Measurements from ENCODE around the gene ADSS1.

The ADSS1 gene

GRCh38 chr14:104700225-104700651 is 23.8 kb upstream of the ADSS1 start:
- no peak for DNase-seq (ENCODE audit: low read depth, low spot score)

GRCh38 chr14:104700747-104701217 is 23.2 kb upstream of the ADSS1 start:
- no peak for DNase-seq (ENCODE audit: low read depth, low spot score)

DNA sequence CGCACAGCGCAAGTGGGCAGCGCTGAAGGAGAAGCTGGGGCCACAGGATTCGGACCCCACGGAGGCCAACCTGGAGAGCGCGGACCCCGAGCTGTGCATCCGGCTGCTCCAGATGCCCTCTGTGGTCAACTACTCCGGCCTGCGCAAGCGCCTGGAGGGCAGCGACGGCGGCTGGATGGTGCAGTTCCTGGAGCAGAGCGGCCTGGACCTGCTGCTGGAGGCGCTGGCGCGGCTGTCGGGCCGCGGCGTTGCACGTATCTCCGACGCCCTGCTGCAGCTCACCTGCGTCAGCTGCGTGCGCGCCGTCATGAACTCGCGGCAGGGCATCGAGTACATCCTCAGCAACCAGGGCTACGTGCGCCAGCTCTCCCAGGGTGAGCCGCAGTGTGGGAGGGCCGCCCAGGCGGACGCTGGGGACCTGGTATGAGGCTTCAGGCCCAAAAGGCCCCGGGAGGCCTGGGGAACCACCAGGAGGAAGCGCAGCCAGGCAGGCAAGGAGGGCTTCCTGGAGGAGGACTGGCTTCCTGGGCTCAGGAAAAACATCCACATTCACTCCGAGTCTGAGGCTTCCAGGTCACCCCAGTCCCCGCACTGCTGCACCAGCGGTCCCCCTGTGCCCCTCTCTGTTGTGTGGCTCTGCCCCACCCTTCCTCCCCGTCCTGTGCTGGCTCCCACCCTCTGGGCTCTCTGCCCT is 22.5 kb upstream of the ADSS1 start:
- DNase-seq (ENCODE audit: low read depth, low spot score): no peak

GRCh38 chr14:104702106-104702505 is 21.9 kb upstream of the ADSS1 start:
- DNase-seq (ENCODE audit: low read depth, low spot score): no peak

- DNase-seq (ENCODE audit: low read depth, low spot score): no peak
Measured at GRCh38 chr14:104702673-104703072, 21.4 kb upstream of the ADSS1 start.

- no peak for DNase-seq (ENCODE audit: low read depth, low spot score)
Measured at GRCh38 chr14:104703269-104703668, 20.8 kb upstream of the ADSS1 start.

GRCh38 chr14:104704252-104704651 is 19.8 kb upstream of the ADSS1 start:
- no peak for DNase-seq (ENCODE audit: low read depth, low spot score)

DNA sequence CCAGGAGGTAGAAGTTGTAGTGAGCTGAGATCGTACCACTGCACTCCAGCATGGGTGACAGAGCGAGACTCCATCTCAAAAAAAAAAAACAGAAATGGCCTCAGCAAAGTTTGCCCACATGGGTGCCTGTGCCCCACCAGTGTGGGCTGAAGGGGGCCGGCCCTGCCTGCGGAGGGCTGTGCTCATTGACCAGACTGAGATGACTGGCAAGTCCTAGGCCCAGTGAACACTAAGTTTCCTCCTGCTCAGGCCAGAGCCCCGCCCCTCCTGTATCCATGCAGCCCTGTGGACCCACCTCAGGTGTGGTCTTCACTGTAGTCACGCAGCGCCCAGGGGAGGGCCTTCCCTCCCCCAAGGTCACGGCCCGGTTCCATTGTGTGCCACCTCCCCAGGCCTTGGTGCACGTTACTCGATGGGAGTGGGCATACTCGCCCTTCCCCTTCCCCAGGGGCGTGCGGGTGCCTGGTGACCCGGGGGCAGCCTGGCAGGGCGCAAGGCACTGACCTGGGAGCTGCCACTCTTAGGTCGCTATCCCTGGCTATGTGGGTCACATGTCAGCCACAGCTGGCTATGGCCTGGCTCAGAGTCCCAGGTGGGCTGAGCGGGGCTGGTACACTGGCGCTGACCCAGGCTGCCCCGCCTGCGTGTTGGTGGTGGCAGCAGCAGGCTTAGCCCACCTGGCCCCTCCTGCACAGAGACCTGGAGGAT is 18.5 kb upstream of the ADSS1 start:
- DNase-seq (ENCODE audit: low read depth, low spot score): no peak

DNA sequence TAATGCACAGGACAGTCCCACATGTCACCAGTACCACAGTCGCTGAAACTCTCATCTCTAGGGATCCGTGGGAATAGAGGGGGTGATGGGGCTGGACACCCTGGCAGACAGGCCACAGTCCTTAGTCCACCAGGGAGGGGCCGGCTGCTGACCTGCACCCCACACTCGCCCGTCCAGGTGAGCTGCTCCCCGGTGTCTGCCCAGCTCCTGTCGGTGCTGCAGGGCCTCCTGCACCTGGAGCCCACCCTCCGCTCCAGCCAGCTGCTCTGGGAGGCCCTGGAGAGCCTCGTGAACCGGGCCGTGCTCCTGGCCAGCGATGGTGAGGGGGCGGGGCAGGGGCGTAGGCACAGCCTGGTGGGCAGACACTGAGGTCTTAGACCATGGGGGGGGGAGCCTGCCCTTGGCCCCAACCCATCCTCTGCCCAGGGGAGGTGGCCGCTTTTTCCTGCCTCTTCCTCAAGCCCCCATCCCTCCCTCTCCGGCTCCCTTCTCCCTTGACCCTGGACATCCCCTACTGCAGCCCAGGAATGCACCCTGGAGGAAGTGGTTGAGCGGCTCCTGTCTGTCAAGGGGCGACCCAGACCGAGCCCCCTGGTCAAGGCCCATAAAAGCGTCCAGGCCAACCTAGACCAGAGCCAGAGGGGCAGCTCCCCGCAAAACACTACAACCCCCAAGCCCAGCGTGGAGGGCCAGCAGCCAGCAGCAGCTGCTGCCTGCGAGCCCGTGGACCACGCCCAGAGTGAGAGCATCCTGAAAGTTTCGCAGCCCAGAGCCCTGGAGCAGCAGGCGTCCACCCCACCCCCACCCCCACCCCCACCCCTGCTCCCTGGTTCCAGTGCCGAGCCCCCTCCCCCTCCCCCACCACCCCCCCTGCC is 17.1 kb upstream of the ADSS1 start:
- no peak for DNase-seq (ENCODE audit: low read depth, low spot score)

DNA sequence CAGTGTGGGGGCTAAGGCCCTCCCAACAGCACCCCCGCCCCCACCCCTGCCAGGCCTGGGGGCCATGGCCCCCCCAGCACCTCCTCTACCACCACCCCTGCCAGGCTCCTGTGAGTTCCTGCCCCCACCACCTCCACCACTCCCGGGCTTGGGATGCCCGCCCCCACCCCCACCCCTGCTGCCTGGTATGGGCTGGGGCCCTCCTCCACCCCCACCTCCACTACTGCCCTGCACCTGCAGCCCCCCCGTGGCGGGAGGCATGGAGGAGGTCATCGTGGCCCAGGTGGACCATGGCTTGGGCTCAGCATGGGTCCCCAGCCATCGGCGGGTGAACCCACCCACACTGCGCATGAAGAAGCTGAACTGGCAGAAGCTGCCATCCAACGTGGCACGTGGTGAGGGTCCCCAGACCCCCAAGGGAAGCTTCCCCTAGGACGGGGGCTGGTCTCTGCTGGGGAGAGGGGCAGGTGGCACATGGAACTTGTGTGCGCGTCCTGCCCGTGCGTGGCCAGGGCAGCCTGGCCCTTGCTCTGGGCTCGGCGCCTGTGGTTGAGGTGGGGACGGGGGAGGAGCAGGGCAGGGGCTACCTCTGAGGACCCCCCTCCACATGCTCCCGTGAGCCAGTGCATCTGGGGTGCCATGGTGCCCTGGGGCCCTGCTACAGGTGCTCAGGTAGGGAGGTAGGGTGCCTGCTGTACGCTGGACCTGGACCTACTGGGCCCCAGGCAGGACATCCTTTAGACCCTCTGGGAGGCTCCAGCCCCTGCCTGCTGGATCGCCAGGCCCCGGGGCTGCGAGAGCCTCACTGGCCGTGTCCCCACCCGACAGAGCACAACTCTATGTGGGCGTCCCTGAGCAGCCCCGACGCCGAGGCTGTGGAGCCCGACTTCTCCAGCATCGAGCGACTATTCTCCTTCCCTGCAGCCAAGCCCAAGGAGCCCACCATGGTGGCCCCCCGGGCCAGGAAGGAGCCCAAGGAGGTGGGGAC is 16.1 kb upstream of the ADSS1 start:
- no peak for DNase-seq (ENCODE audit: low read depth, low spot score)

- no peak for DNase-seq (ENCODE audit: low read depth, low spot score)
Measured at GRCh38 chr14:104708606-104709268, 15.3 kb upstream of the ADSS1 start.

GRCh38 chr14:104709387-104710039 is 14.5 kb upstream of the ADSS1 start:
- DNase-seq (ENCODE audit: low read depth, low spot score): no peak

DNA sequence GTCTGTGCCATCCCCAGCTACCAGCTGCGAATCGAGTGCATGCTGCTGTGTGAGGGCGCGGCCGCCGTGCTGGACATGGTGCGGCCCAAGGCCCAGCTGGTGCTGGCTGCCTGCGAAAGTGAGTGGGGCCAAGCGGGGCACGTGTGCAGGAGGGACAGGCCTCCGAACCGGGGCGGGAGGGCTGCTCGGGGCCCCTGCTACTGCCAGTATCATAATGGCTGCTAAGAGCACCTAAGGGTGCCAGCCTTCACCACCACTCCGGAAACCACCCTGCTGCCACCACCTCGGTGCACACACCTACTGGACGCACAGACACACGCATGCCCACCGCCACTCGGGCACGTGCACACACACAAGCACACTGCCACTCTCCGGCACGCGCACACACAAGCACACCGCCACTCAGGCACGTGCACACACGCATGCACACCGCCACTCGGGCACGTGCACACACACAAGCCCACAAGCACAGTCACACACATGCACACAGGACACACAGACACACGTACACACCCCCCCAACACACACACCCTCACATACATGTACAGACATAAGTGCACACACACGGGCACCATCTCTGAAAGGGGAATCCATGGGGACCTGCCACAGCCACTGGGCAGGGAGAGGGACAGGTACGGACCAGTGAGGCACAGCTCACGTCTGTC is 13.8 kb upstream of the ADSS1 start:
- DNase-seq (ENCODE audit: low read depth, low spot score): no peak

GRCh38 chr14:104712881-104713734 is 10.9 kb upstream of the ADSS1 start:
- no peak for DNase-seq (ENCODE audit: low read depth, low spot score)

DNA sequence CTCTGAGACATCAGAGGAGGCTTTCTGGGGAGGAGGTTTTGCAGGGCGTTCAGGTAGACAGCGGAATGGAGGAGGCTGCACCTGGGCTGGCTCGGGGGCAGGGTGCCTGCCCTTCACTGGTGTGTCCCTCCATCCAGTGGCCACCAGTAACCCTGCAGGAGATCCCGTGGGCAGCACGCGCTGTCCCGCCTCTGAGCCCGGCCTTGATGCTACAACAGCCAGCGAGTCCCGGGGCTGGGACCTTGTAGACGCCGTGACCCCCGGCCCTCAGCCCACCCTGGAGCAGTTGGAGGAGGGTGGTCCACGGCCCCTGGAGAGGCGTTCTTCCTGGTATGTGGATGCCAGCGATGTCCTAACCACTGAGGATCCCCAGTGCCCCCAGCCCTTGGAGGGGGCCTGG is 10.0 kb upstream of the ADSS1 start:
- no peak for DNase-seq (ENCODE audit: low read depth, low spot score)

DNA sequence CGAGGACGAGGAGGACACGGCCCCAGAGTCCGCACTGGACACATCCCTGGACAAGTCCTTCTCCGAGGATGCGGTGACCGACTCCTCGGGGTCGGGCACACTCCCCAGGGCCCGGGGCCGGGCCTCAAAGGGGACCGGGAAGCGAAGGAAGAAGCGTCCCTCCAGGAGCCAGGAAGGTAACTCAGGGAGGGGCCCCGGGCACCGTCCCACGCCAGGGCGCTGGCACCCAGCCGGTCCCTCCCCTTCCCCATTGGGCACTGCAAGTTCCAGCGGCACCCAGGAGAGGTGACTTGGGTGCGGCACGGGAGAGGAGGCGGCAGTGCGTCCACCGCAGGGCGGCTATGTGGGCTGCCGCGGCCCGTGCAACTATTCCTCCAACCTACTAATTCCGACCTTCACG is 9.3 kb upstream of the ADSS1 start:
- DNase-seq (ENCODE audit: low read depth, low spot score): no peak

DNA sequence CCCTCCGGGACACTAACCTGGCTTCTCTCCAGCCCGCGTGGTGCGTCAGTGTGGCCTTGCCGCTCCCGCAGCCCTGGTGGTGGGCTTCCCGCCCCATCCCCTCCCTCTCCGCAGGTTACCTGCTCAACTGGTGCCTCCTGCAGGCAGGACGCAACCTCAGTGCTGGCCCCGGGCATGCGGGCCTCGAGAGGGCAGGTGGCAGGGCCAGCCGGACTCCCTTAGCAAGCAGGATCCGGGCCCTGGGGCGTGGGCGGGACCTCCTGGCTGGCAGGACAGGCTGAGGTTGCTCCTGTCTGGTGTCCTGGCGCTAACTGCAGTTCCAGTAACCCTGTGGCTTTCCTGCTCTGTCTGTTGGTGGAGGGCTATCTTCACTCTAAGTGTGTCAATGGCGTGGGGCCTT is 8.6 kb upstream of the ADSS1 start:
- no peak for DNase-seq (ENCODE audit: low read depth, low spot score)

- DNase-seq (ENCODE audit: low read depth, low spot score): no peak
Measured at GRCh38 chr14:104715871-104716270, 8.2 kb upstream of the ADSS1 start.

GRCh38 chr14:104717137-104717536 is 6.9 kb upstream of the ADSS1 start:
- no peak for DNase-seq (ENCODE audit: low read depth, low spot score)
